HepG2 (cell line): ENCODE measurements around the gene SLC39A3. TPM values are rescaled to one million over a fixed set of nuclear protein-coding genes. Genes with fewer than 3 reads are reported as not detected.

Experiments used
- AKNA ChIP-seq: sonication (generic); formaldehyde crosslinking; IDR thresholded peaks from 2 replicates; pipeline ENCODE4 v1.4.0; 2020; ENCODE audit warnings: missing genetic modification reagents, borderline replicate concordance
- CBX5 ChIP-seq: sonication (generic); formaldehyde crosslinking; IDR thresholded peaks from 2 replicates; pipeline ENCODE4 v1.4.0; 2020; ENCODE audit warnings: missing genetic modification reagents, borderline replicate concordance
- ESRRA ChIP-seq: sonication (generic); formaldehyde crosslinking; IDR thresholded peaks from 2 replicates; pipeline ENCODE4 v1.5.1; 2020; ENCODE audit warnings: mild to moderate bottlenecking, low read depth, missing genetic modification reagents
- HMG20B ChIP-seq: conservative IDR thresholded peaks from 2 replicates; pipeline ENCODE4 v1.6.1; 2016; ENCODE audit warnings: missing genetic modification reagents, missing compliant biosample characterization
- MED13 ChIP-seq: sonication (generic); formaldehyde crosslinking; IDR thresholded peaks from 2 replicates; pipeline ENCODE4 v1.5.0; 2020; ENCODE audit warnings: missing genetic modification reagents
- MIER2 ChIP-seq: IDR thresholded peaks from 2 replicates; pipeline ENCODE4 v1.6.1; 2016; ENCODE audit warnings: missing biosample characterization, missing genetic modification reagents
- REST ChIP-seq, 2 experiments: IDR thresholded peaks; 2 replicates each; pipeline ENCODE4 v1.6.1; 2011 to 2012; ENCODE audit warnings: low read length in 2 of 2, borderline replicate concordance in 1 of 2, low read depth in 1 of 2, mild to moderate bottlenecking in 1 of 2, moderate library complexity in 1 of 2
- SALL1 ChIP-seq: sonication (generic); formaldehyde crosslinking; IDR thresholded peaks from 2 replicates; pipeline ENCODE4 v1.8.0; 2022; ENCODE audit warnings: mild to moderate bottlenecking, missing genetic modification reagents
- SNAPC2 ChIP-seq: sonication (generic); formaldehyde crosslinking; IDR thresholded peaks from 2 replicates; pipeline ENCODE4 v1.8.1; 2022; ENCODE audit warnings: mild to moderate bottlenecking, missing genetic modification reagents
- ZC3H4 ChIP-seq: sonication (generic); formaldehyde crosslinking; IDR thresholded peaks from 2 replicates; pipeline ENCODE4 v1.4.0; 2020; ENCODE audit warnings: missing genetic modification reagents, borderline replicate concordance
- ZNF354B ChIP-seq: sonication (generic); formaldehyde crosslinking; IDR thresholded peaks from 2 replicates; pipeline ENCODE4 v1.8.0; 2022; ENCODE audit warnings: mild to moderate bottlenecking, missing genetic modification reagents
- ZNF460 ChIP-seq: sonication (generic); formaldehyde crosslinking; IDR thresholded peaks from 2 replicates; pipeline ENCODE4 v1.5.1; 2020; ENCODE audit warnings: missing genetic modification reagents, mild to moderate bottlenecking, borderline replicate concordance
- ZSCAN31 ChIP-seq: sonication (generic); formaldehyde crosslinking; IDR thresholded peaks from 2 replicates; pipeline ENCODE4 v1.5.0; 2020; ENCODE audit warnings: low read depth, mild to moderate bottlenecking, missing genetic modification reagents
- polyA plus RNA-seq, 8 experiments: library from polyadenylated mRNA; depleted of rRNA in 3 of 8; stranded (reverse) in 7 of 8; unstranded in 1 of 8; fragments of >200 nt; fragmentation: Illumina TruSeq in 4 of 8; extraction: Trizol in 4 of 8; gene quantifications; 2 replicates each; pipeline versions ENCODE4 v1.2.1 to v1.2.3, GENCODE V29; 2011 to 2016; ENCODE audit warnings: low read depth in 4 of 8, missing spikeins in 1 of 8, mixed read lengths in 1 of 8; ENCODE audit not compliant: insufficient read depth in 1 of 8
- total RNA-seq, 5 experiments: library from RNA; depleted of rRNA; stranded (reverse); fragments of >200 nt; fragmentation: Illumina TruSeq; extraction: Trizol; gene quantifications; 2 replicates each; pipeline ENCODE4 v1.2.3, GENCODE V29; 2016; ENCODE audit warnings: low read depth in 1 of 5
- TF ChIP-seq, protein P1 (sequence below): sonication (generic); formaldehyde crosslinking; IDR thresholded peaks from 2 replicates; pipeline ENCODE4 v1.9.0; 2022; ENCODE audit warnings: missing genetic modification reagents, mild to moderate bottlenecking, borderline replicate concordance
- TF ChIP-seq, protein P2 (sequence below): sonication (generic); formaldehyde crosslinking; IDR thresholded peaks from 2 replicates; pipeline ENCODE4 v1.4.0; 2020; ENCODE audit warnings: mild to moderate bottlenecking, missing genetic modification reagents

SLC39A3 gene
- total and polyA plus RNA-seq, 2 of the 13 experiments (the other 11 are each of a cell fraction or from before 2014, with no cell fraction given): 33.6 to 41.6 TPM

GRCh38 chr19:2782936-2783780, 43.3 kb upstream of the SLC39A3 start, which contains the start of gene SGTA (continued):
- 0 out of 4 replicates have a peak, but pooled peaks of 1 of the 2 experiments have one; percentile 46 for TF ChIP-seq REST (IDR thresholded peaks at IDR 0.05; ENCODE audit: borderline replicate concordance in 1 of 2, low read depth in 1 of 2, low read length in 2 of 2)
- peak; percentile 97 for TF ChIP-seq SALL1
- TF ChIP-seq CBX5 (CRISPR knock-in tag): peak; percentile 93; the same call in 1 of the 2 replicates
- peak; percentile 95; the same call in 1 of the 2 replicates for TF ChIP-seq AKNA
- TF ChIP-seq ESRRA: peak; percentile 82; the same call in 1 of the 2 replicates
- peak; percentile 85; the same call in 1 of the 2 replicates for TF ChIP-seq SNAPC2 (CRISPR knock-in tag)
- peak; percentile 98 for TF ChIP-seq ZSCAN31 (CRISPR knock-in tag)
- peak; percentile 66; the same call in 1 of the 2 replicates for TF ChIP-seq MIER2
- TF ChIP-seq ZNF460: peak; percentile 22; the same call in 1 of the 2 replicates
- TF ChIP-seq, protein P1, sequence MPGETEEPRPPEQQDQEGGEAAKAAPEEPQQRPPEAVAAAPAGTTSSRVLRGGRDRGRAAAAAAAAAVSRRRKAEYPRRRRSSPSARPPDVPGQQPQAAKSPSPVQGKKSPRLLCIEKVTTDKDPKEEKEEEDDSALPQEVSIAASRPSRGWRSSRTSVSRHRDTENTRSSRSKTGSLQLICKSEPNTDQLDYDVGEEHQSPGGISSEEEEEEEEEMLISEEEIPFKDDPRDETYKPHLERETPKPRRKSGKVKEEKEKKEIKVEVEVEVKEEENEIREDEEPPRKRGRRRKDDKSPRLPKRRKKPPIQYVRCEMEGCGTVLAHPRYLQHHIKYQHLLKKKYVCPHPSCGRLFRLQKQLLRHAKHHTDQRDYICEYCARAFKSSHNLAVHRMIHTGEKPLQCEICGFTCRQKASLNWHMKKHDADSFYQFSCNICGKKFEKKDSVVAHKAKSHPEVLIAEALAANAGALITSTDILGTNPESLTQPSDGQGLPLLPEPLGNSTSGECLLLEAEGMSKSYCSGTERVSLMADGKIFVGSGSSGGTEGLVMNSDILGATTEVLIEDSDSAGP (CRISPR knock-in tag): peak; percentile 91
- TF ChIP-seq ZC3H4 (CRISPR knock-in tag): no peak
- TF ChIP-seq MED13: peak; percentile 85
- no peak for TF ChIP-seq HMG20B (CRISPR knock-in tag)
- TF ChIP-seq ZNF354B (CRISPR knock-in tag): no peak
- TF ChIP-seq, protein P2, sequence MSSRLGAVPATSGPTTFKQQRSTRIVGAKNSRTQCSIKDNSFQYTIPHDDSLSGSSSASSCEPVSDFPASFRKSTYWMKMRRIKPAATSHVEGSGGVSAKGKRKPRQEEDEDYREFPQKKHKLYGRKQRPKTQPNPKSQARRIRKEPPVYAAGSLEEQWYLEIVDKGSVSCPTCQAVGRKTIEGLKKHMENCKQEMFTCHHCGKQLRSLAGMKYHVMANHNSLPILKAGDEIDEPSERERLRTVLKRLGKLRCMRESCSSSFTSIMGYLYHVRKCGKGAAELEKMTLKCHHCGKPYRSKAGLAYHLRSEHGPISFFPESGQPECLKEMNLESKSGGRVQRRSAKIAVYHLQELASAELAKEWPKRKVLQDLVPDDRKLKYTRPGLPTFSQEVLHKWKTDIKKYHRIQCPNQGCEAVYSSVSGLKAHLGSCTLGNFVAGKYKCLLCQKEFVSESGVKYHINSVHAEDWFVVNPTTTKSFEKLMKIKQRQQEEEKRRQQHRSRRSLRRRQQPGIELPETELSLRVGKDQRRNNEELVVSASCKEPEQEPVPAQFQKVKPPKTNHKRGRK (CRISPR knock-in tag): no peak
